ENCODE data around the gene CUL3. TPM values are rescaled to one million over a fixed set of nuclear protein-coding genes. Genes with fewer than 3 reads are reported as not detected.

CUL3 gene
- total RNA-seq, 1 experiment from 2014 or later: 114 TPM

GRCh38 chr2:224461391-224461790 lies 123.8 kb downstream of the CUL3 start:
- Mint-ChIP-seq H3K4me1 (peaks cover 5% of the 10 kb centered on the region in 2 experiments), H3K27me3 (ENCODE audit: low read depth) (no peaks in the 10 kb centered on the region), H3K27ac (no peak overlapping the region), H3K36me3 (ENCODE audit: insufficient read depth in 1 of 3, low read depth in 3 of 3) (peaks cover 0 to 13% (median 7%) of the 10 kb centered on the region in 3 experiments; a peak in 5 of 7 replicates), H3K9me3 (peaks cover 10 to 21% of the 10 kb centered on the region in 2 experiments), H3K4me3 (no peak overlapping the region)
- no peak overlapping the region for H3K4me2 ChIP-seq (ENCODE audit: insufficient read depth, insufficient read length, low read length)
- H2BK120ac ChIP-seq (ENCODE audit: low read depth, low read length, poor library complexity, severe bottlenecking): no peak overlapping the region
- H3K14ac ChIP-seq (ENCODE audit: insufficient read depth, low read length): no peak overlapping the region
- H3K23ac ChIP-seq (ENCODE audit: insufficient read length, low read depth, low read length): no peak overlapping the region
- no peak overlapping the region for H2BK20ac ChIP-seq (ENCODE audit: low read depth, low read length, poor library complexity, severe bottlenecking)
- no peak overlapping the region for H3K18ac ChIP-seq (ENCODE audit: insufficient read length, low read depth, low read length)
- H3K9me3 ChIP-seq (ENCODE audit: control insufficient read depth, low read depth, low read length): no peaks in the 10 kb centered on the region
- no peak overlapping the region for H3K27ac ChIP-seq (ENCODE audit: insufficient read length, low read depth, low read length)
- no peaks in the 10 kb centered on the region for H3K23me2 ChIP-seq (ENCODE audit: insufficient read length, low read depth, low read length, poor library complexity, severe bottlenecking)
- no peak overlapping the region for H3K4ac ChIP-seq (ENCODE audit: low read depth, low read length)
- no peaks in the 10 kb centered on the region for H3K79me2 ChIP-seq (ENCODE audit: insufficient read depth, low read length)
- H2BK15ac ChIP-seq (ENCODE audit: low read depth, low read length): no peak overlapping the region
- H3K9ac ChIP-seq (ENCODE audit: extremely low read depth, insufficient read length, low read length): no peak overlapping the region
- H4K5ac ChIP-seq (ENCODE audit: insufficient read length, low read depth, low read length): no peak overlapping the region
- H3K27me3 ChIP-seq (ENCODE audit: insufficient read depth, low read length): no peaks in the 10 kb centered on the region
- no peak overlapping the region for H2BK5ac ChIP-seq (ENCODE audit: insufficient read length, low read length)
- no peak overlapping the region for H2AK5ac ChIP-seq (ENCODE audit: insufficient read length, low read length)
- no peak overlapping the region for H4K8ac ChIP-seq (replicated peaks; ENCODE audit: insufficient read length, low read depth, low read length)
- H4K20me1 ChIP-seq (ENCODE audit: control insufficient read depth, insufficient read depth, insufficient read length): no peaks in the 10 kb centered on the region
- H2BK12ac ChIP-seq (ENCODE audit: insufficient read length, low read depth, low read length): no peak overlapping the region
- H2AFZ ChIP-seq (ENCODE audit: low read length): no peak overlapping the region
- no peaks in the 10 kb centered on the region for H3K79me1 ChIP-seq (ENCODE audit: insufficient read depth, low read depth, low read length, poor library complexity, severe bottlenecking)
- WGBS (ENCODE audit: extremely low coverage, insufficient read length, low lambda C conversion rate): no CpG with 5 or more reads among the region's 1 CpG
- TF ChIP-seq, protein P1, sequence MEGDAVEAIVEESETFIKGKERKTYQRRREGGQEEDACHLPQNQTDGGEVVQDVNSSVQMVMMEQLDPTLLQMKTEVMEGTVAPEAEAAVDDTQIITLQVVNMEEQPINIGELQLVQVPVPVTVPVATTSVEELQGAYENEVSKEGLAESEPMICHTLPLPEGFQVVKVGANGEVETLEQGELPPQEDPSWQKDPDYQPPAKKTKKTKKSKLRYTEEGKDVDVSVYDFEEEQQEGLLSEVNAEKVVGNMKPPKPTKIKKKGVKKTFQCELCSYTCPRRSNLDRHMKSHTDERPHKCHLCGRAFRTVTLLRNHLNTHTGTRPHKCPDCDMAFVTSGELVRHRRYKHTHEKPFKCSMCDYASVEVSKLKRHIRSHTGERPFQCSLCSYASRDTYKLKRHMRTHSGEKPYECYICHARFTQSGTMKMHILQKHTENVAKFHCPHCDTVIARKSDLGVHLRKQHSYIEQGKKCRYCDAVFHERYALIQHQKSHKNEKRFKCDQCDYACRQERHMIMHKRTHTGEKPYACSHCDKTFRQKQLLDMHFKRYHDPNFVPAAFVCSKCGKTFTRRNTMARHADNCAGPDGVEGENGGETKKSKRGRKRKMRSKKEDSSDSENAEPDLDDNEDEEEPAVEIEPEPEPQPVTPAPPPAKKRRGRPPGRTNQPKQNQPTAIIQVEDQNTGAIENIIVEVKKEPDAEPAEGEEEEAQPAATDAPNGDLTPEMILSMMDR (conservative IDR thresholded peaks at IDR 0.05): no peak
- no peak overlapping the region for H4K91ac ChIP-seq (ENCODE audit: insufficient read length, low read depth, low read length)
- no peak overlapping the region for H3T11ph ChIP-seq (ENCODE audit: low read length)
- H3K56ac ChIP-seq (ENCODE audit: insufficient read length, low read depth, low read length): no peak overlapping the region
- peaks cover 1% of the 10 kb centered on the region; the same call in 1 of the 2 replicates for H3K4me1 ChIP-seq (ENCODE audit: insufficient read depth, low read length)
- DNase-seq: no peak

All from H9 (cell line).